Fibroblast of the aortic adventitia (primary cell): ENCODE measurements around the gene MKLN1. TPM values are rescaled to one million over a fixed set of nuclear protein-coding genes. Genes with fewer than 3 reads are reported as not detected.

Experiments
- DNase-seq: peaks from one replicate; pipeline ENCODE4 v3.0.0-alpha.2; 2010; ENCODE audit warnings: low read depth
- H3K4me3 ChIP-seq: 2 replicates; pipeline ENCODE4 v1.5.1; 2011; ENCODE audit warnings: low read depth, mild to moderate bottlenecking, control low read depth, low read length, moderate library complexity
- CTCF ChIP-seq: IDR thresholded peaks from 2 replicates; pipeline ENCODE4 v1.5.1; 2011; ENCODE audit warnings: mild to moderate bottlenecking, low read length, control low read depth, inconsistent platforms; ENCODE audit not compliant: insufficient read depth
- total RNA-seq: library from RNA; depleted of rRNA; stranded (reverse); fragments of >200 nt; gene quantifications from 2 replicates; pipeline ENCODE4 v1.2.3, GENCODE V29; 2012; ENCODE audit warnings: low replicate concordance

The MKLN1 gene
- total RNA-seq, 1 donor, result 71.9 TPM

DNA sequence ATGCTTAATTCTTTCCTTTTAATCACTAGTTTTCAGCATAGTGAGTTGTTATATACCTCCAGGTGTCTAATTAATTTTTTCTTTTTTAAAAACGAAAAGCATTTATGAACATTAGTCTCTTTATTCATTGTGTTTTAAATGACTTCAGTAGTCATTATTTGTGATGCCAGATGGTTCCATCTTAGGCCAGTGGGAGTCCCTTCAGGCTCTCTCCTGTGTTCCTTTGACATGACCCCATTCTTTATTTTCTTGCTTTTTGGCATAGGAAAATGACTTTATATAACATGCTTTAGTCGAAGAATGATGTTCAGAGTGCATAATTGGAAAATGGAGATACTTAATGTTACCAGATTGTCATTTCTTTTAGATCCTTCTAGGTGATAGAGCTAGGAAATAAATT lies 24.4 kb downstream of the MKLN1 start:
- no peak for DNase-seq
- no peak overlapping the region for H3K4me3 ChIP-seq
- no peak for TF ChIP-seq CTCF

GRCh38 chr7:131354390-131354789 lies 26.7 kb downstream of the MKLN1 start:
- no peak for DNase-seq

GRCh38 chr7:131355917-131356777 lies 28.5 kb downstream of the MKLN1 start:
- no peak for TF ChIP-seq CTCF
- DNase-seq, result no peak
- no peak overlapping the region for H3K4me3 ChIP-seq

More at GRCh38 chr7:131354390-131354789, 26.7 kb downstream of the MKLN1 start:
- no peak overlapping the region for H3K4me3 ChIP-seq
- TF ChIP-seq CTCF, result no peak

DNA sequence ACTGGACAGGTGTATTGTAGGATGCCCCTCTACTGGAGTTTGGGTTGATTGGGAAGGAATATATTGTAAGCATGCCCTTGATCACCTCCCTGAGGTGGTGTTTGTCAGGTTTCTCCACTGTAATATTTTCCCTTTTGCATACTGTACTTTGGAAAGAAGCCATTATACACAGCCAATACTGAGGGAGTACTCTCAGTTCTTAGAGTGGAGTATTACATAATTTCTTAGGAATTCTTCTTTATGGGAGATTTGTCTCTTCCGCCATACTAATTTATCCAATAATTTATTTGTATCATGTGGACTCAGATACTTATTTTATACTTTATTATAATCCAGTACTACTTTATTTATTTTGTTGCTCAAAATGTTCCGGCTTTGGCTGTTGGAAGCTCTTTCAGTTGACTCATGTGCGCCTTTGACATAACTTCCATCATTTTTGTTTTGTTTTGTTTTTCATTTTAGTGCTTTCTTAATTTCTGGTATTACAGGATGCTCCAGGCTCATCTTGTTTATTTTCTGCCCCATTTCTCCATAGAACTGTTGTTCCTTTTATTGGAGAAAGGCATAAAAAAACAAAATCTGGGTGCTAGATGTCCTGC lies 29.7 kb downstream of the MKLN1 start:
- TF ChIP-seq CTCF, result no peak
- H3K4me3 ChIP-seq, result no peak overlapping the region
- DNase-seq, result no peak

DNA sequence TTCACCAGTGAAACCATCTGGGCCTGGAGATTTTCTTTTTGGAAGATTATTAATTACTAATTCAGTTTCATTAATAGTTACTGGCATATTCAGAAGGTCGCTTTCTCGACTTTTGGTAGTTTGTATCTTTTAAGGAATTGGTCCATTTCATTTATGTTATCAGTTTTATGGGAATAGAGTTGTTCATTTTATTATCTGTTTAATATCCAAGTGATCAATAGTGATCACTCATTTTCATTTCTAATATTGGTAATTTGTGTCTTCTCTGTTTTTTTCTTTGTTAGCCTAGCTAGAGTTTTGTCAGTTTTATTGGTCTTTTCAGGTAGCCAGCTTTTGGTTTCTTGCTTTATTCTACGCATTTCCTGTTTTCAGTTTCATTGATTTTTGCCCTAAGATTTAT lies 31.0 kb downstream of the MKLN1 start:
- TF ChIP-seq CTCF, result no peak
- H3K4me3 ChIP-seq, result no peak overlapping the region
- DNase-seq, result no peak

- DNase-seq, result peak; percentile 23
- H3K4me3 ChIP-seq, result no peak overlapping the region
- no peak for TF ChIP-seq CTCF
These were observed 31.6 kb downstream of the MKLN1 start for GRCh38 chr7:131359136-131359776.
